ENCODE measurements around the gene IL12RB2.

DNA sequence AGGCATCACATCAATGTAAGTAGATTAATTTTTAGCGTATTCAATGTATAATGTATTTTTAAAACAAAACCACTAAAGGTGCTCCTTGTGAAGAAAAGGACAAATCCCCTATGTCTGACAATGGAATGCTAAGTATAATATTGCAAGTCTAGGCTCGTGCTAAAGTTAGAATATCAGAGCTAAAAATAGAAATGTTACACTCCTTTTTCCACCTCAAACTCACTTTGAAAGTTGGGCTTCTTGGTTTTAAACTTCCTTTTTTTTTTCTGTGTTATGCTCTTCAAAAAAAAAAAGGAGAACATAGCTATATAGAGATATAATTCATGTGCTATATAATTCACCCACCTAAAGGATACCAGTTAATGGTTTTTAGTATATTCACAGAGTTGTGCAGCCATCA, 126.2 kb downstream of the IL12RB2 start:
- TF ChIP-seq CTCF (IDR thresholded peaks at IDR 0.05; ENCODE audit: low read length) (no peak), EZH2phosphoT487 (IDR thresholded peaks at IDR 0.05; ENCODE audit: low read length) (no peak)

Measured in MM.1S (cell line).